Measurements from ENCODE around the gene SEMA3G. TPM values are rescaled to one million over a fixed set of nuclear protein-coding genes. Genes with fewer than 3 reads are reported as not detected.

SEMA3G gene
- total RNA-seq, 4 donors from 2014 or later: 3.7 to 18.6 (median 11.5) TPM

- H3K4me1 ChIP-seq: peaks cover 3 to 26% of the 10 kb centered on the region in 2 donors
- H3K27ac ChIP-seq: no peak overlapping the region
- intact Hi-C loops (cut with DNase I): no loop called here
- H3K9me3 ChIP-seq: no peaks in the 10 kb centered on the region
- no peaks in the 10 kb centered on the region for H3K27me3 ChIP-seq
- H3K4me3 ChIP-seq (replicated peaks in 1 of 3): no peak overlapping the region
- WGBS, 2 donors: 96 to 97% methylated on average over 42 to 59 of the region's 59 CpGs
- no peak for DNase-seq
- no peak for TF ChIP-seq CTCF (IDR thresholded peaks at IDR 0.05)
- no peak for TF ChIP-seq POLR2A (IDR thresholded peaks at IDR 0.05)
- H3K36me3 ChIP-seq: peaks cover 47 to 68% of the 10 kb centered on the region in 2 donors
Measured at GRCh38 chr3:52487788-52488691, 43.1 kb upstream of the SEMA3G start.

GRCh38 chr3:52487050-52487787 lies 42.3 kb upstream of the SEMA3G start:
- peaks cover 44 to 67% of the 10 kb centered on the region in 2 donors for H3K36me3 ChIP-seq
- 93 to 95% methylated on average over 30 to 31 of the region's 31 CpGs for WGBS, 2 donors
- H3K9me3 ChIP-seq: no peaks in the 10 kb centered on the region
- H3K4me3 ChIP-seq (replicated peaks in 1 of 3): no peak overlapping the region
- H3K27ac ChIP-seq: no peak overlapping the region
- intact Hi-C loops (cut with DNase I): no loop called here
- H3K27me3 ChIP-seq: no peaks in the 10 kb centered on the region
- peaks cover 3 to 22% of the 10 kb centered on the region in 2 donors for H3K4me1 ChIP-seq
- TF ChIP-seq POLR2A (IDR thresholded peaks at IDR 0.05) (no peak), CTCF (IDR thresholded peaks at IDR 0.05) (no peak)
- no peak for DNase-seq

DNA sequence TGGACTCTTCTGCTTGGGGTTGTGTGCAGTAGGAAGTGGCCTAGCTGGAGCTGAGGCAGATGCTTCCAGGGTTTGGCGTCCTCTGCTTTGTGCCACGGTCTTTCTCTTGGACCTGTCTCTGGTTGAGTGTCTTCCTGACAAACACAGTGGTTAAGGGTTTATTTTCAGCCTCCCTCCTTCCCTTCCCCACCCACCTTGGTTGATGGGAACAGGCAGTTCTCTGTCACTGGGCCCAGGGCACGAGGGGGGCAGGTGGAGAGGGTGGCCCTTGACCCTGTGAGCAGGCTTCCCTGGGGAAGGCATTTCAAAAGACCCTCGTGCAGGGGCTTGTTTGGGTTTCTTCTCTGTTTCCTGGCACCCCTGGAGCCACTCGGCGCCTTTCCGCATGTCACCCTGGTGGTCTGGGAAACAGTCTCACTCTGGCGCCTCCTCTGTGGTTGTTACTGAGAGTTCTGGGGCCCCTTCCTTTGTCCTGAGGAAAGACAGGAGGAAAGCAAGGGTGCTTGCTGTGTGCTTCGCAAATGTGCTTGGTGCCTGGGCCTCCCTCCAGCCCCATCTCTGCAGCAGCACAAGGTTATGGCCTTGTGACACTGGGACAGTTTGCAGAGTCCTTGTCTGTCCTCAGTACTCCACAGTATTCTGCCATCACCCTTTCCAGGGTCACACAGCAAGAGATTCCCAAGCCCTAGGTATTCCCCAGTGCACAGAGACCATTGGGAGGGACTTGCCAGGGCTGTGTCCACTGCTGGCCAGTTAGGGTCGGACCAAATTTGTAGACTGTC lies 40.0 kb upstream of the SEMA3G start:
- no peak overlapping the region for H3K4me3 ChIP-seq (replicated peaks in 1 of 3)
- H3K27me3 ChIP-seq: no peaks in the 10 kb centered on the region
- 83 to 86% methylated on average over 9 of the region's 10 CpGs for whole genome bisulfite sequencing, 2 donors
- H3K9me3 ChIP-seq: no peaks in the 10 kb centered on the region
- H3K36me3 ChIP-seq: peaks cover 41 to 63% of the 10 kb centered on the region in 2 donors
- TF ChIP-seq POLR2A (IDR thresholded peaks at IDR 0.05): no peak
- TF ChIP-seq CTCF (IDR thresholded peaks at IDR 0.05): no peak
- no peak for DNase-seq
- H3K4me1 ChIP-seq: peaks cover 3% of the 10 kb centered on the region in 2 donors
- no peak overlapping the region for H3K27ac ChIP-seq
- intact Hi-C loops (cut with DNase I): no loop called here

- WGBS, 2 donors: 85 to 89% methylated on average over 13 of the region's 13 CpGs
- H3K4me3 ChIP-seq (replicated peaks in 1 of 3): no peak overlapping the region
- peaks cover 42 to 61% of the 10 kb centered on the region in 2 donors for H3K36me3 ChIP-seq
- no peaks in the 10 kb centered on the region for H3K9me3 ChIP-seq
- no peaks in the 10 kb centered on the region for H3K4me1 ChIP-seq
- H3K27ac ChIP-seq: no peak overlapping the region
- DNase-seq: no peak
- intact Hi-C loops (cut with DNase I): no loop called here
- TF ChIP-seq POLR2A (IDR thresholded peaks at IDR 0.05) (no peak), CTCF (IDR thresholded peaks at IDR 0.05) (no peak)
- H3K27me3 ChIP-seq: no peaks in the 10 kb centered on the region
Measured at GRCh38 chr3:52483577-52484381, 38.9 kb upstream of the SEMA3G start.

Data from thyroid gland (tissue), 4 donors.